ENCODE data around the gene TGM2. TPM values are rescaled to one million over a fixed set of nuclear protein-coding genes. Genes with fewer than 3 reads are reported as not detected.
A peak's percentile ranks its signal among the peaks of the same experiment; 100 is the strongest.

Gene TGM2
- total RNA-seq, 1 donor from 2014 or later = 0.72 TPM

DNA sequence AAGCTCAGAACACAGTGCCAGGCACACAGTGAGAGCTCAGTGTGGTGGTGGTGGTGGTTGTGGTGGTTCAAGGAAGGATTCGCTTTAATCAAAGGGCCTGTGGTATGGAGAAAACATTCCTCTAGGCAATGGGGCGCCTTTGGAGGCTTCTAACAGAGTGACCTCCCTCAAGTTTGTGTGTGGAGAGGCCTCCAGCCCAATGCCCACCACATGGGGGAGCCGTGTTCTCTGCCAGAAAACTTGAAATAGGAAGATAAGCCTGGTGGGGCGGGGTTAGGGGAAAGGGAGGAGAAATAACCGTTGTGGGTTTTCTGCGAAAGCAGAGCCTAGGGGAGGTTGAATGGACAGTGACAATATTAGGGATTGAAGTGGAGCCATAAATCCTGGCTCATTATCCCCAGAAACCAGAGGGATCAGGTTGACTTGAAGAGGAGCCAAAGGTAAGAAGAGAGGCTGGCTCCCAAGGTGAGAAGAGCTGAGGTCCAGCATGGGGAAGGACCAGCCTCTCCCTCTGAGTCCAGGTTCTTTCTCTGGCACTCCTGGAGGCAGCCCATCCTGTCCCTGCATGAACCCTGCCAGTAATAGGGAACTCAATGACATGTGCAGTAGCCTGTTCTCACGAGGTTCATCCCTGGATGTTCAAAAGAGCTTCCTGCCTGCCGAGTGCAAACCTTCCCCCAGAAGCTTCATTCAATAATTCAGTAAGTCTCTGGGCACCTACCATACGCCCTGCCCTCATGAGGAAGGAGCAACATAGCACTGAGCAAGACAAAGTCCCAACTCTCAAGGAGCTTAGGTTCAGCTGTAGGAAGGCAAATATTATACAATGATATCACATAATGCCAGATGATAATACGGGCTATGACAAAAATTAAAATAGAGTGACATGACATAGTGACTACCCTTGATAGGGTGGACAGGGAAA lies 51.4 kb downstream of the TGM2 start:
- H3K36me3 Mint-ChIP-seq (ENCODE audit: insufficient read depth) = no peaks in the 10 kb centered on the region
- peaks cover 5% of the 10 kb centered on the region for H3K4me1 Mint-ChIP-seq (ENCODE audit: low read depth)
- H3K9me3 Mint-ChIP-seq (ENCODE audit: low read depth) = no peaks in the 10 kb centered on the region
- TF ChIP-seq, protein P1, sequence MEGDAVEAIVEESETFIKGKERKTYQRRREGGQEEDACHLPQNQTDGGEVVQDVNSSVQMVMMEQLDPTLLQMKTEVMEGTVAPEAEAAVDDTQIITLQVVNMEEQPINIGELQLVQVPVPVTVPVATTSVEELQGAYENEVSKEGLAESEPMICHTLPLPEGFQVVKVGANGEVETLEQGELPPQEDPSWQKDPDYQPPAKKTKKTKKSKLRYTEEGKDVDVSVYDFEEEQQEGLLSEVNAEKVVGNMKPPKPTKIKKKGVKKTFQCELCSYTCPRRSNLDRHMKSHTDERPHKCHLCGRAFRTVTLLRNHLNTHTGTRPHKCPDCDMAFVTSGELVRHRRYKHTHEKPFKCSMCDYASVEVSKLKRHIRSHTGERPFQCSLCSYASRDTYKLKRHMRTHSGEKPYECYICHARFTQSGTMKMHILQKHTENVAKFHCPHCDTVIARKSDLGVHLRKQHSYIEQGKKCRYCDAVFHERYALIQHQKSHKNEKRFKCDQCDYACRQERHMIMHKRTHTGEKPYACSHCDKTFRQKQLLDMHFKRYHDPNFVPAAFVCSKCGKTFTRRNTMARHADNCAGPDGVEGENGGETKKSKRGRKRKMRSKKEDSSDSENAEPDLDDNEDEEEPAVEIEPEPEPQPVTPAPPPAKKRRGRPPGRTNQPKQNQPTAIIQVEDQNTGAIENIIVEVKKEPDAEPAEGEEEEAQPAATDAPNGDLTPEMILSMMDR (IDR thresholded peaks at IDR 0.05; ENCODE audit: unreplicated experiment) = peak; percentile 34
- H3K4me3 Mint-ChIP-seq (ENCODE audit: low read depth) = no peak overlapping the region
- DNase-seq (ENCODE audit: low spot score, unreplicated experiment) = no peak
- no peak overlapping the region for H3K27ac Mint-ChIP-seq
- no peaks in the 10 kb centered on the region for H3K27me3 Mint-ChIP-seq

- H3K4me1 Mint-ChIP-seq (ENCODE audit: low read depth) = peaks cover 5% of the 10 kb centered on the region
- no peak overlapping the region for H3K27ac Mint-ChIP-seq
- H3K36me3 Mint-ChIP-seq (ENCODE audit: insufficient read depth) = no peaks in the 10 kb centered on the region
- H3K27me3 Mint-ChIP-seq = no peaks in the 10 kb centered on the region
- no peak overlapping the region for H3K4me3 Mint-ChIP-seq (ENCODE audit: low read depth)
- DNase-seq (ENCODE audit: low spot score, unreplicated experiment) = no peak
- TF ChIP-seq, protein P1 (IDR thresholded peaks at IDR 0.05; ENCODE audit: unreplicated experiment) = no peak
- H3K9me3 Mint-ChIP-seq (ENCODE audit: low read depth) = no peaks in the 10 kb centered on the region
These were observed 52.2 kb downstream of the TGM2 start for GRCh38 chr20:38112930-38113294.

- peaks cover 5% of the 10 kb centered on the region for H3K4me1 Mint-ChIP-seq (ENCODE audit: low read depth)
- no peaks in the 10 kb centered on the region for H3K36me3 Mint-ChIP-seq (ENCODE audit: insufficient read depth)
- H3K4me3 Mint-ChIP-seq (ENCODE audit: low read depth) = no peak overlapping the region
- H3K27me3 Mint-ChIP-seq = no peaks in the 10 kb centered on the region
- TF ChIP-seq, protein P1 (IDR thresholded peaks at IDR 0.05; ENCODE audit: unreplicated experiment) = no peak
- H3K9me3 Mint-ChIP-seq (ENCODE audit: low read depth) = no peaks in the 10 kb centered on the region
- DNase-seq (ENCODE audit: low spot score, unreplicated experiment) = no peak
- no peak overlapping the region for H3K27ac Mint-ChIP-seq
These were observed 52.7 kb downstream of the TGM2 start for GRCh38 chr20:38112261-38112929.

DNA sequence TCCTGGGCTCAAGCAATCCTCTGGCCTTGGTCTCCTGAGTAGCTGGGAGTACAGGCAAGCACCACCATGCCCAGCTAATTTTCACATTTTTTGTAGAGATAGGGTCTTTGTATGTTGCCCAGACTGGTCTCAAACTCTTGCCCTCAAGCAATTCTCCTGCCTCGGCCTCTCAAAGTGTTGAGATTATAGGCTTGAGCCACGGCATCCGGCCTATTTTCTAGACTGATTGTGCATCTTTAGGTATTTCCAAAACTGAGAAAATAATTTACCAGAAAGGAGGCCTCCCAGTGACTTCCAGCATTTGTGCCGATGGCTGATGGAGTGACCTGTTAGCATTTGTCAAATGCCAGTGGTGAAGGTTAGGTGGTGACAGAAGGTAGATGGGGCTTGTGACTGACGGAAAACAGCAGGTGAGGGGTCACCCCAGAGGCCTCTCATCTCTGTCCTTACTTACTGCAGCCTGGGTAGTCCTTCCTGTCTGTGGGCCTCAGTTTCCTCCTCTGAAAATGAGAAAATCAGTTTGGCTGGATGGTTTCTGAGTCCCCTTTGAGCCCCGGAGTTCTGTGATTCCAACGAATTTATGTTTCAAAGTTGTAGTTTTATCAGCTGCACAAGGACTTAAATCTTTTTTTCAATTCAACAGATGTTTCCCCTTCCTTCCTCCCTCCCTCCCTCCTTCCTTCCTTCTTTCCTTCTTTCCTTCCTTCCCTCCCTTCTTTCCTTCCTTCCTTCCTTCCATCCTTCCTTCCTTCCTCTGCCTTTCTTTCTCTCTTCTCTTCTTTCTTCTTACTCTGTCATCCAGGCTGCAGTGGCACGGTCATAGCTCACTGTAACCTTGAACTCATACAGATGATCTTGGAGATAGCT lies 53.5 kb downstream of the TGM2 start:
- TF ChIP-seq, protein P1 (IDR thresholded peaks at IDR 0.05; ENCODE audit: unreplicated experiment) = no peak
- no peak overlapping the region for H3K27ac Mint-ChIP-seq
- peaks cover 1% of the 10 kb centered on the region for H3K36me3 Mint-ChIP-seq (ENCODE audit: insufficient read depth)
- DNase-seq (ENCODE audit: low spot score, unreplicated experiment) = no peak
- H3K4me3 Mint-ChIP-seq (ENCODE audit: low read depth) = no peak overlapping the region
- H3K9me3 Mint-ChIP-seq (ENCODE audit: low read depth) = peaks cover 1% of the 10 kb centered on the region
- peaks cover 5% of the 10 kb centered on the region for H3K4me1 Mint-ChIP-seq (ENCODE audit: low read depth)
- no peaks in the 10 kb centered on the region for H3K27me3 Mint-ChIP-seq

Measured in progenitor cell of endocrine pancreas (in vitro differentiated cells).